CD4-positive, alpha-beta T cell treated with Interferon alpha-2 for 1 hour (primary cell): Measurements from ENCODE around the gene DHFR2.
A peak's percentile ranks its signal among the peaks of the same experiment; 100 is the strongest.
"Not testable (repeated sequence)": the region's sequence is repeated elsewhere in the genome, so short reads cannot be mapped to it uniquely, and the experiment has no call there.

ENCODE experiments used
- DNase-seq, 2 donors: peaks; one replicate each; pipeline ENCODE4 v3.0.0-alpha.2; 2020 to 2022

The DHFR2 gene

DNA sequence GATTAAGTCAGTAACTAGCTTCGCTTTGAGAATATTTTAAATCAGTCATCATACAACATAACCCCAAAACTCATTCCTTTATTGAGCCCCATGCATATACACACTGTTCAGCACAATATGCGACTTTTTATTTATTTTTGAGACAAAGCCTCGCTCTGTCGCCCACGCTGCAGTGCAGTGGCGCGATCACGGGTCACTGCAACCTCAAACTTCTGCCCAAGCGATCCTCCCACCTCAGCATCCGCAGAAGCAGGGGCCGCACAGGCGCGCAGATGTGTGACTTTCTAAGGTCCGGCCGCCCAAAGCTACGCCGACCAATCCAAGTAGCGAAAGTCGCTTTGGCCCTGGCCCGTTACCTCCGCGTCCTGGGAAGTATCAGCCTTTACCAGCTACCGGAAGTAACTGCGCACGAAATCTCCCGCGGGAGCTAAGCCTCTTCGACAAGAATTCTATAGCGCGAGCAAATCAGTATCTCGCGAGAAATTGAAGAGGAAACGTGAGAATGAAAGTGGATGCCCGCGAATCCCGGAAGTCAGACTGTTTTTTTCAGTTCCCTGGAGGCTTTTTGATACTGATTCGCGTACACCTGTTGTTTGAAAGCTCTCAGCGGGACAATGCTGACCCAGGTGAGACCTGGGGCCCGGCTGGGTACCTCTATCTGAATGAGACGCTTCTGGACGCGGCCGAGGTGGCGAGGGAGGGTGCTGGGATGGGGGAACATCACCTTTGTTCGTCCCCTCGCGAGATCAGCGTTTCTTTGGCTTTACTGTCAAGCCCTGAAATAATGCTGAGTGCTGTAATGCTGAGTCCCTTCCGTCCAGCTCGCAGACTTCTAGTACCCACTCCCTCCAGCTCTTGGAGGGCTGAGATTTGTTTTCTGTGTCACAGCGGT, at the start of gene DHFR2, which contains the start of gene NSUN3:
Gene DHFR2 (minus strand): TSS at position 404 of the 892 bp plus-strand sequence. CDS start 1,405 bp downstream, outside the sequence.
Gene NSUN3 (plus strand): TSS at position 549 of the 892 bp plus-strand sequence. CDS start 66 bp downstream, at position 615.
- peak; percentile 86 to 92 for DNase-seq

DNA sequence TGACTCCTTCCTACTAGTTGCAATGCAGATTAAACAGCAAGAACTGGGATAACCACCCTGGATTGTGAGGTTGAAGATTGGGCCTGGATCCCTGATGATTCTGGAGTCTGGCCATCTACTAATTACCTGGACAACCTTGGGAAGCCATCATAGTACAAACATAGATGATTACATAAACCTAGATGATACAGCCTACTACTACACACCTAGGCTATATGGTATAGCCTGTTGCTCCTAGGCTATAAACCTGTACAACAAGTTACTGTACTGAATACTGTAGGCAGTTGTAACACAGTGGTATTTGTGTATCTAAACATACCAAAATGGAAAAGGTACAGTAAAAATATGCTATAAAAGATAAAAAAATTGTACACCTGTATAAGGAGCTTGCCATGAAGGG, 48.1 kb upstream of the DHFR2 start:
- DNase-seq, result no peak

DNA sequence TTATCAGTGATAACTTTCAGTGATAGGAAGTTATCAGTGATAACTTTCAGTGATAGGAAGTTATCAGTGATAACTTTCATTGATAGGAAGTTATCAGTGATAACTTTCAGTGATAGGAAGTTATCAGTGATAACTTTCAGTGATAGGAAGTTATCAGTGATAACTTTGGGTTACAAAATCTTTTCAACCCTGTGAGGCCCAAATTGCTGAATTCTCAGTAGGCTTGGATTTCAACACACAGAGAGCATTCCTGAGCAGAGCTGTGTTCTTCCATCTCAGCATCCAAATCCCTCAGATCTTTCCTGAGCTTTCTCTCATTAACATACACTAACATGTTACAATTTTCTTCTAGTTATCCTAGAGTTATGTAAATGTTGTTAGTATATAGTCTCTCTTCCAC, 47.5 kb upstream of the DHFR2 start:
- not testable (repeated sequence) for DNase-seq

DNA sequence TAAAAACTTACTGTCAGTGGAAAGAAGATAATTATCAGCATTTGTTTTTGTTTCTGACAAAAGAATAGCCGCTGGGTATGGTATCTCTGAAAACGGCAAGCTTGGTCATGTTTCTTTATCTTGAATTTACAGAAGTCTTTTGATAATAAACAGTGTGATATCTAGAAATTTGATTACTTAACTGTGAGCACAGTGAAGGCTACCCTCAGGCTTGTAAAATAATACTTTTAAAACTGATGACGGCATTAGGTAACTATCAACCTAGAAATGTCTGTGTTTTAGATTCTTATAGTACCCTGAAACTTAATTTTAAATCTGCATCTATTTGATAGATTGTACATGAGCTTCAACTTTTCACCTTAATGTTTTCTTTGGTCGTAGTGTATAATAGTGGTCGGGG, 43.6 kb upstream of the DHFR2 start:
- DNase-seq, result no peak

DNA sequence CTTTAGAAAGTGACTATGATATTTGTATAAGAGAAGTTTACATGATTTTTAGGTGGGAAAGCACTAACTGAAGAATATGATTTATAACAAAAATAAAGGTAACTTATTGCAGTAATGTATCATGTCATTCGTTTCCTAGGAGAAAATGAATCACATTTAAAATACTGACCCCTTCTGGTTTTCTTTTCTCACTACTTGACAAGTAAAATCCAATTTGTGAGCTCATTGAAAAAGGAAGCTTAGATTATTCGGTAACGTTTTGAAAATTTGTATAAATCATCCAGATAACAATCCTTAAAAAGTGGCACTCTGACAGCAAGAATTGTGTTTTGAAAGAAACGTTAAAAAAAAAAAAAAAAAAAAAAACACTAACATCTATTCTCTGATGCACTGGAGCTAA, 39.1 kb upstream of the DHFR2 start:
- no peak for DNase-seq

DNA sequence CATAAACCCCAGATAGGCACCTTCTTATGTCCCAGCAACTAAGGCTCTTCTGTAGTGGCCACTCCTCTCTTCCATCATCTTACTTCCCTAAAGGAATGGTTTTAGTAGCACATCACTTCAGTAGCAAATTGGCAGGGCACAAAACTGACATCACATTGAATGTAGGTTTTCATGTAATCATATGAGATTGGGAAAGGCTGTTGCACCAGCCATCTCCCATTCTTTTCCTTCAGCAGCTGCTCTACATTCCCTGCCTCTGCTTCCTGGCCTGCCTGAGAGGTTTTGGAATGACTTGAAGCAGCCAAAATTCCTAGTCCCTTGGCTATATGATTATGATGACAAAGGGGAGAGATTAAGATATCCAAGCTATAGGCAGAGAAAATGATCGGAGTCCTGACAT, 36.6 kb upstream of the DHFR2 start:
- DNase-seq, result no peak

DNA sequence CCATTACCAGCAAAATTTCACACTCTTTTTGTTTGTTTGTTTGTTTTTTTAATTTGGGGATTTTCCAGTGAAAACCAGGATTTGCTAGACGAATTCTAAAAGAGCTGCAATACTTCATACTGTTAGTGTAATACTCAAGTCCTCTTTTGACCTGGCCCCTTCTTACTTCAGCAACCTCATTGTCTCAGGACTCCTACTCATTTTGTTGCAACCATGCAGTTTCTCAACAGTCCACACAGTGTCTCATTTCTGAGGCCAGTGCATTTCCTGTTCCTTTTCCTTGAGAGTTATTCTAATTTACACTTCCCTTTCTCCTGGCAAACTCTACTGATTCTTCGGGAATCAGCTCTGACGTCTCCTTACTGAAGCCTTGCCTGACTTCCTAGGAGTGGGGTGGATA, 35.7 kb upstream of the DHFR2 start:
- no peak for DNase-seq

DNA sequence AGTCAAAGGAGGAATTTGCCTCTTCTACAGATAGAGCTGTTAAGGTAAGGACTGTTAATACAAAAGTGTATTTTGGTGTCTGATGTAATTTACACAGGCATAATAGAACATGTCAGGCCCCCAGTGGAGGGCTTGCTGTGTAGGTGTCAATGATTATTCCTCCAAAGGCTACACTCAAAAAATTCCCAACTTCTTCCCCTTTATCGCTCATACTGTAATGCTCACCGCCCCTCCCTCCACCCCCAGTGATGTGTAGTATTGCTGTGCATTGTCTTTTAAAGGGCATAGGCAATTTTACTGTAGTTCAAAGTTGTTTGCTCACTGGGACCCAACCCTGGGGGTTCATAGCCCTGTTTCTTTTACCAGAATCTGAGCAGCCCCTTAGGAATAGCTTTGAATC, 32.4 kb upstream of the DHFR2 start:
- DNase-seq, result no peak

DNA sequence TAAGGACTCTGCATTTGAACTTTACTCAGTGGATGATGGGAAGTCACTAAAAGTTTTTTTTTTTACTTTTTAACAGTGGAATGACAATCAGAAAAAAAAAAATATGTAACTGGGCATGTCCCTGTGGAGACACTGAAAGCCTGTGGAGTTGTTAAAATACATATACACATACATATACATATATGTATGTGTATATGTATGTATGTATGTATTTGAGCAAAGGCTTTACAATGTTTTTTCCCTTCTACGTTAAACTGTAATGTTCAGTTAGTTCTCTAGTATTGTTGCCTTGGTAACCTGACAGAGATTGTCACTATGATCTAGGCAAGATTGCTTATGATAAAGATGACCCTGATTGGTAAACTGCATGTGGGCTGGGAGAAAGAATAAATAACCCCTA, 30.4 kb upstream of the DHFR2 start:
- no peak for DNase-seq

DNA sequence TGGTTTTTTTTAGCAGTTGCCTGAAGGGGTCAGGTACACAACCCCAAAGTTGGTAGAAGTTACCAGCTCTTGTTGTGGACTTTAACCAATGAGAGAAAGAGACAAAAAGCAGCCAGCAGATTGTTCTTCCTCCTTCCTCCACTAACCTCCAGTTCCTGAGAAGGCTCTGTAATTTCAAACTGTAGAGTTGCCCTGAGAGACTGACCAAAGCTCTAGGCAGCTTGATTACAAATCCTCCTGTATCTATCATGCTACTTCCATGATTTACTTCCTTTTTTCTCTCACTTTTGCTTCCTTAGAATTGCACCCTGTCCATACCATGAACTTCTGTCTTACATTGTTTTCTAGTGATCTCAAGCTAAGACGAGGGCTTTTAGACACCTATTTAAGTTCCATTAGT, 29.4 kb upstream of the DHFR2 start:
- no peak for DNase-seq

DNA sequence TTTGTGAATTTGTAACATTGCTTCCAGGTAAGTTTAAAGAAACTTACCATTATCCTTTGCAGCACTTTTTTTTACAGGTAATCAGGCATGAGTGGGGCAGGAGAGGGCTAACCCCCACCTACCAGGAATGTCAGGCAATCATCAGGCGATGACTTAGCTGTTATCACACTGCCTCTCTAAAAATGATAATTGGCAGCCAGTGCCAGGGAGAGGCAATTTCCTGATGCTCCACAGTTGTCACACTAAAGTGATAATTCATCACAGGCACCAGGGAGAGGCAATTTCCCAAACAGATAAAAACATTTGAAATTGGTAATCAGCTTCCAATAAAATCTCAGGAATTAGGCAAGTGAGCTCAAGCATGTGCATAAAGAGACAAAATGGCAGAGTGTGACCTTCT, 26.4 kb upstream of the DHFR2 start:
- DNase-seq, result no peak

DNA sequence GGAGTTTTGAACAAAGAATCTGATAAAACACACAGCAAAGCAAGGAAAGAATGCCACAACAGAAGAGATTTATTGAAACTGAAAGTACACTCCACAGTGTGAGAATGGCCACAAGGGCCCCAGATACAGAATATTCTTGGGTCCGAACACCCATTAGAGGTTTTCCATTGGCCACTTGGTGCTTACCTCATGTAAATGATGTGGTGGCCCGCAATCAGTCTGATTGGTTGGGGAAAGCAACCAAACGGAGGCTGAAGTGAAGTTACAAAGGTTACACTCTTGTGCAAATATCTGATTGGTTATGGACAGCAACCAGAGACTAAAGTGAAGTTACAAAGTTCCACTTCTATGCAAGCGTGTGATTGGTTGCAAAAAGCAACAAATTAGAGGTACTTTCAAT, 20.5 kb upstream of the DHFR2 start:
- no peak for DNase-seq

DNA sequence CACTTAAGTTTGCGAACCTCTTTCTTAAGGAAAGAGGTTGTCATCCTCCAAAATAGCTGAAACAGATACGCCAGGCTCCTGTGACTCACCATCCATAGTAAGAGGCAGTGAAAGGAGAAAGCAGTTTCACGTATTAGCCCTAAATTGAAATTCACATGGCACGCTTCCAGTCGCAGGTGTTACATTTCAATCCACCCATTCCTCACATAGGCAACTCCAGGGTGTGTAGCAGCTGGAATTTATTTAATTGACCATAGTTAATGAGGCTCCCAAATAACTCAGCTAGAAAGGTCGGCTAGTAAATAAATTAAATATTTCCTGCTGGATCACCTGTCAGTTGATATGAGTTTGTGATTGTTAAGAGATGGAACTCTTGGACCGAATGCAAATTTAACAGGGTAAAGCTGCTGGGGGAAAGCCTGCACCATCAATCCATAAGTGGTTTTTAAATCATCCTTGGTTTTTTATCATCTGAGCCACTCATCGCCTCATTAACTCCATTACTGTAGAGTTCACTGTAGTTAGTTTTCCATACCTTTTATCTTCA, 19.7 kb upstream of the DHFR2 start:
- no peak for DNase-seq

DNA sequence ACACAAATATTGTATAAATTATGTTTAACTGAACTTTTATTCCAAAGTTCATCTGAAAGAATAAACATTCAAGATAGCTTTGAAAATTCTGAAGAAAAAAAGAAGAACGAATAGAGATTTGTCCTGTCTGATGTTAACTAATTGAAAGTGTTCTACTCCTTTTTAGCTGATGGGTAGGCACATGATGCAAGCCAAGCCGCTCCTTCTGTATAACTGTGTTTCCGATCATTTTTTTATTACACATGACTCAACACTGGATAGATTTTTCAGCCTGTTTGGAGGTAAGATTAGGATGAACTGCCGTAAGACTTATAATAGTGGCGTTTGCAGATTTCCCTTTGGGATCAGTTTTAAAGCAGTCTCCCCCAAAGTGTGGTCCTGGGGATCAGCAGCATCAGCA, 19.2 kb upstream of the DHFR2 start:
- no peak for DNase-seq

DNA sequence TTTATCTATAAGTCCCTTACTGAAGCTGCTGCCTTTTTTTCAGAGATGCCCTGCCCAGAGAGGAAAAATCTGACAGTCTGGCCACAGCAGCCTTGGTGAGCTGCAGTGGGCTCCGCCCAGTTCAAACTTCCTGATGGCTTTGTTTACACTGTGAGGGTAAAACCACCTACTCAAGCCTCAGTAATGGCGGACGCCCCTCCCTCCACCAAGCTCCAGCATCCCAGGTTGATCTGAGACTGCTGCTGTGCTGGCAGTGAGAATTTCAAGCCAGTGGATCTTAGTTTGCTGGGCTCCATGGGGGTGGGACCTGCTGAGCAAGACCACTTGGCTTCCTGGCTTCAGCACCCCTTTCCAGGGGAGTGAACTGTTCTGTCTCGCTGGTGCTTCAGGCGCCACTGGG, 17.8 kb upstream of the DHFR2 start:
- peak in 1 of 2 donors; percentile 37 for DNase-seq

DNA sequence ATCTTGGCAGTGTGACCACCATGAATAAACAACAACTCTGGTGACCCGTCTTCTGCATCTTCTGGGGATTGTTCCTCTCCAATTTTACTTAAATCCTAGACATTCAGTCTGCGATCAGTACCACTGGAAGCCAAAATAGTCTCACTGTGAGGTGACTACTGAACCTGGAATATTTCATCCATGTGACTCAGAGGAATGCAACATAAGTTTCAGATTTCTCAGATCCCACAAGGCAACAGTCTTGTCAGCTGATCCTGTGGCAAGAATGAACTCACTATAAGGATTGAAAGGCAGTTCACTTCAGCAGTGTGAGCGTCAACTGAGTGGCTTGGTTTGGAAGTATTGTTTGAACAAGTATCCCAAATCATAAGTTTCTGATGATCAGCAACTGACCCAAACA, 13.3 kb upstream of the DHFR2 start:
- no peak for DNase-seq

DNA sequence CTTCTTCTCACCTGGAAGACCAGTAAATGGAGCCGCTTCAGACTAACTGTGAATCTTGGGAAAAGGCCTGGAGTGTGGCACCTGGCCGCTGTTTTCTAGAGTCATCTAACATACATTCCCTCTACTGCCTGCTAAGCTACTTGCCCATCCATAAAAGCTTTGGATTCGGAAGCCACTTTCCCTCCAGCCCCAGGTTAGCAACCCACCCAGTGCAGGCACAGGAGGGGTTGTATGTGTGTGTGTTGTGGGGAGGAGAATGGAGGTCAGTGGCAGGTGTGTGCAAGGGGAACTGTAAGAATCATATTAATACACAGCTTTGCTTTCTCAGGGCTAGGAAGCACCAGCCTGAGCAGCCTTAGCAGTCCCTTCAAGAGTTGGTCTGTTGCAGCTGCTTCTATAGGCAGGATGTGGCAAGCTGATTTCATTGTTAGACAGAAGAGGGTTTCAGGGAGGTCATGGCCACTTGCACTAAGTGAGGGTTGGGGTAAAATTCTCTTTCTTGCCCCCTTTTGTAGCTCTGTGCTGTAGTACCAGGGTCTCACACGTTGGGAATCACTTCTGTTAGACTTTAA, 9.1 kb upstream of the DHFR2 start:
- no peak for DNase-seq

DNA sequence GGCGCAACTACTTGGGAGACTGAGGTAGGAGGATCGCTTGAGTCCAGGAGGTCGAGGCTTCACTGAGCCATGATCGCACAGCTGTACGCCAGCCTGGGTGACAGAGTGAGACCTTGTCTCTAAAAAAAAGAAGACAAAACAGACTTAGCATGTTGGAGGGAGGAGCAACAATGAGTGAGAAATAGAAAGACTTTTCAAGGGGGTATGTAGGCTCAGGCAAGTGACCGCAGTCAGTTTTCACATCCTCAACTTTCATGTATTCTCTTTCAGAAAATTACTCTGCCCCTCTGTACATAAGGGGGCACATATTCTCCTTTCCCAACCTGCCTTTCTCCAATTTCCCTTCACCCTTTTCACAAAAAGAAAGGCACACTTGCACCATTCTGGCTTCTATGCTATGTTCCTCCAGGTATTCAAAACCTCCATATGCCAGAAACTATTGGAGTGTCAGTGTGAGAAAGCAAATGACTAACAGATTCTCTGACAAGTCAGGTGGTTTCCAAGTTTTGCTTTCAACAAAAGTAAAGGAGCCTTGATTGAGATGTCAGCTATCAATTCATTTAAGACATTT, 7.7 kb upstream of the DHFR2 start:
- no peak for DNase-seq

DNA sequence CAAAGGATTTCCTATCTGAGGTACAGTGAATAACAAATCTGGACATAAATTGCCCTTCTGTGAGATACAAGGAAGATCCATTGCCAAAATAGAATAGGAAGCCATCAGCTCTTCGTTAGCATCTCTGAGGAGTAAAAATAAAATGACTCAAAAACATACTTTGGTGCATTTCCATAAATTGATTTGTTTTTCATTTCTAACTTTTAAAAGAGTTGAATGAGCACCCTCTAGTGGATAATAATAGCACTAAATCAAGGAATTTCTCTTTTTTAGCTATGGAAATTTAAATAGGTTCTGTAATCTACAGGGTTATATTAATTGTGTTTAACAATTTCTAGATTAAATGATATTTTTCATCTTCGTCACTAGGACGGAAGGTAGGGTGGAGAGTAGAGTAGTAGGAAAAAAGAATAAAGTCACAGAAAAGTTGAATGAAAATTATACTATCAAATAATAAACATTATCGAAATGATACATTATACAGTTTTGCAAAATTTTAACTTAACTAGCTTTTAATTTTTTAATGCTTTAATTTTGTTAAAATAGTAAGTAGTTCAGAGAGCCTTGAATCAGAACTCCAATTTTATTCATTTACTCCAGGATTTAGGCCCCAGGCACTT, 6.6 kb upstream of the DHFR2 start:
- peak in 1 of 2 donors; percentile 40 for DNase-seq

DNA sequence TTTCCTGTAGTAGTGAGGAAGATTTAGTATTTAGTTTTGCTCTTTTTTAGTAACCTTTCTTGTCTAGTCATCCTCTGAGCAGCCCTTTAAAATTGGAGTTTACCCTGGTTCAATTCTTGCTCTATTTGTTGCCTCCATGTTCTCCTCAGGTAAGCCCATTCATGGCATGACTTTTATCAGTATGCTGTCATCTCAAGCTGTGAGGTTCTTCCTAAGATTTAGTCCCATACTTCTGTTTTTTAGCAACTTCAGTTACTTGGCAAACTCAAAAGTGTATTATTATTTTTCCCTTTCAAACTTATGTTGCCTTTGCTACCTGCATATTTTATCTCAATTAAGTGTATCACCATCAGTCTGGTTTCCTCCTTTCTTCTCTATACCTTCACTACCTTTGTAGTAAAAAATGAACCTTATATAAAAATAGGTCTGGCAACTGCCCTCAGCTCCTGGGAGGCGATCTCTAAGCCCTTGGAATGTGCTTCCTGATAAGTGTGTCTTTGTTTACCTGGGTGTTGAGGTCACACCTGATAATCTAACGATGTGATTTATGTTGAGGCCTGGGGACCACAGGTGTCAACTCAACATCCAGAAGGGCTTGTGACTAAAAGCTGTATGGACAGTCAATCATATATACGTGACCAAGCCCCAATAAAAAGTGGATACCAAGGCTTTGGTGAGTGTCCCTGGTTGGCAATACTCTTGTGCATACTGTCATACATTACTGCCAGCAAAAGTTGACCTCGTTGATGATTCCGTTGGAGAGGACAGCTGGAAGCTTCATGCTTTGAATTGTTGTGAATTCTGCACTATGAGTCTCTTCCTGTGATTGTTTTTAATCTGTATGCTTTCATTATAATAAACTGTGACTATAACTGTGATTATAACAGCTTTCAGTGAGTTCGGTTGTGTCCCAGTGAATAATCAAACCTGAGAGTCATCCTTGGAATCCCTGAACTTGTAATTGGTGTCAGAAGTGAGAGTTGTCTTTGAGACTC, 4.1 kb upstream of the DHFR2 start:
- DNase-seq, result no peak

DNA sequence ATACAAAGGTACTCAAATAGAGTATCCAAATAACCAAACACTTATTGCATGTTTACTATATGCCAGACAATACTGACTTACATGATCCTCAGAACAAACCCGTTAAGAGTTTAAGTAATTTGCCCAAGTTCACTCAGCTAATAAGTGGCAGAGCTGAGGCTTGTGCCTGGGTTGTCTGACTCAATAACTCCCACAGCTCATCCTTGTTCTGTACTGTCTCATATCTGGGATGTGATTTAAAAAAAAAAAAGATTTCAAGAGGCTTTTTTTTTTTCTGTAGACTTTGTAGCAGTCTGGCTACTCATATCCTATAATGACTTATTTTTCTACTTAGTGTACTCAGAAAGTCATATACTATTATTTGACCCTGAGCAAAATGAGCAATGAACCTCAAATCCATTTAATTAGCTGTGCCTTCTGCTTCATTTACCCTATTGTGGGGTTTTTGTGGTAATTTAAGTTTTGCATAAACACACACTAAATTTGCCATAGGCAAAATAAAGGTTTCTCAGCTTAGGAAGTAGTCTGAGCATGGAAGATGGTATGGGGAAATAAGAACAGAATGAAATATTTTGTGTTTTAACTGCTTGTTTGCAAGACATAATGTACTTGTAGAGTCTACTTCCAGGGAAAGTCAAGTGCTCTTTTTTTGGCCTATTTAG, 3.2 kb upstream of the DHFR2 start:
- DNase-seq, result no peak

DNA sequence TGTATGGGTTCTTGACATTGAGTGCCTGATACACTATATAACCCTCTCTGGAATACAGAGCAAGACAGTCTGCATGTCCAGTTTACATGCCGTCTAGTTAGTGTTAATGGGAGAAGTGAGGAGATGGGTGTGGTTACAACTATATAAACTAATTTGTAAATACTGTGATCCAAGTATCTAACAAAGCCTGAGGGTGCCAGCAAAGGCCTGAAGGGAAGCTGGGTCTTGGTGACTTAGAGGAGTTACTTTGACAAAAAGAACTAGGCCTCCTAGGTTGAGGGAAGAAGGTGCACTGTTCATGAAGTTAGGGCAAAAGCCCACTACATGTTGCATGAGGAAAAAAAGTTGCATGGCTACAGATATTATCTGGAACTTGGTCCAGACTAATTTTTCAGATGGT, 2.4 kb upstream of the DHFR2 start:
- no peak for DNase-seq
